HL-60 (cell line): ENCODE measurements around the gene GUCA1A.

ENCODE experiments used
- CTCF ChIP-seq: IDR thresholded peaks from one replicate; pipeline ENCODE4 v1.5.1; 2011; ENCODE audit warnings: low read length, control low read depth, inconsistent platforms; ENCODE audit not compliant: insufficient read depth
- POLR2AphosphoS5 ChIP-seq: IDR thresholded peaks from 2 replicates; pipeline ENCODE4 v1.6.1; 2012; ENCODE audit warnings: low read depth
- TF ChIP-seq, protein P1 (sequence below): IDR thresholded peaks from 2 replicates; pipeline ENCODE4 v1.6.1; 2012; ENCODE audit warnings: low read depth; ENCODE audit not compliant: insufficient replicate concordance

GRCh38 chr6:42171813-42172581, 1.2 kb upstream of the GUCA1A start:
- no peak for TF ChIP-seq CTCF
- no peak for TF ChIP-seq POLR2AphosphoS5
- TF ChIP-seq, protein P1, sequence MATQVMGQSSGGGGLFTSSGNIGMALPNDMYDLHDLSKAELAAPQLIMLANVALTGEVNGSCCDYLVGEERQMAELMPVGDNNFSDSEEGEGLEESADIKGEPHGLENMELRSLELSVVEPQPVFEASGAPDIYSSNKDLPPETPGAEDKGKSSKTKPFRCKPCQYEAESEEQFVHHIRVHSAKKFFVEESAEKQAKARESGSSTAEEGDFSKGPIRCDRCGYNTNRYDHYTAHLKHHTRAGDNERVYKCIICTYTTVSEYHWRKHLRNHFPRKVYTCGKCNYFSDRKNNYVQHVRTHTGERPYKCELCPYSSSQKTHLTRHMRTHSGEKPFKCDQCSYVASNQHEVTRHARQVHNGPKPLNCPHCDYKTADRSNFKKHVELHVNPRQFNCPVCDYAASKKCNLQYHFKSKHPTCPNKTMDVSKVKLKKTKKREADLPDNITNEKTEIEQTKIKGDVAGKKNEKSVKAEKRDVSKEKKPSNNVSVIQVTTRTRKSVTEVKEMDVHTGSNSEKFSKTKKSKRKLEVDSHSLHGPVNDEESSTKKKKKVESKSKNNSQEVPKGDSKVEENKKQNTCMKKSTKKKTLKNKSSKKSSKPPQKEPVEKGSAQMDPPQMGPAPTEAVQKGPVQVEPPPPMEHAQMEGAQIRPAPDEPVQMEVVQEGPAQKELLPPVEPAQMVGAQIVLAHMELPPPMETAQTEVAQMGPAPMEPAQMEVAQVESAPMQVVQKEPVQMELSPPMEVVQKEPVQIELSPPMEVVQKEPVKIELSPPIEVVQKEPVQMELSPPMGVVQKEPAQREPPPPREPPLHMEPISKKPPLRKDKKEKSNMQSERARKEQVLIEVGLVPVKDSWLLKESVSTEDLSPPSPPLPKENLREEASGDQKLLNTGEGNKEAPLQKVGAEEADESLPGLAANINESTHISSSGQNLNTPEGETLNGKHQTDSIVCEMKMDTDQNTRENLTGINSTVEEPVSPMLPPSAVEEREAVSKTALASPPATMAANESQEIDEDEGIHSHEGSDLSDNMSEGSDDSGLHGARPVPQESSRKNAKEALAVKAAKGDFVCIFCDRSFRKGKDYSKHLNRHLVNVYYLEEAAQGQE: no peak
